Mesenchymal stem cell (in vitro differentiated cells and primary cell): ENCODE measurements around the gene MANF.
A peak's percentile ranks its signal among the peaks of the same experiment; 100 is the strongest.
"Not testable (repeated sequence)": the region's sequence is repeated elsewhere in the genome, so short reads cannot be mapped to it uniquely, and the experiment has no call there.

ENCODE experiments used
- DNase-seq: peaks from one replicate; pipeline ENCODE4 v3.0.0-alpha.2; 2013
- H2AFZ ChIP-seq: one replicate; pipeline ENCODE4 v1.6.1; 2013; ENCODE audit warnings: low read depth, mild to moderate bottlenecking, control low read depth, inconsistent platforms, low read length, moderate library complexity
- H2AK5ac ChIP-seq: 2 replicates; pipeline ENCODE4 v1.6.1; 2013; ENCODE audit warnings: low read length, moderate library complexity, mild to moderate bottlenecking, inconsistent platforms; ENCODE audit not compliant: severe bottlenecking
- H2BK120ac ChIP-seq: one replicate; pipeline ENCODE4 v1.6.1; 2013; ENCODE audit warnings: low read depth, mild to moderate bottlenecking, inconsistent platforms, low read length, moderate library complexity
- H2BK12ac ChIP-seq, 2 experiments: one replicate each; pipeline ENCODE4 v1.6.1; 2013; ENCODE audit warnings: inconsistent platforms in 2 of 2, low read length in 2 of 2, mild to moderate bottlenecking in 2 of 2, moderate library complexity in 2 of 2, control low read depth in 1 of 2
- H2BK15ac ChIP-seq: one replicate; pipeline ENCODE4 v1.6.1; 2013; ENCODE audit warnings: mild to moderate bottlenecking, low read depth, inconsistent platforms; ENCODE audit not compliant: poor library complexity, severe bottlenecking
- H2BK5ac ChIP-seq: 2 replicates; pipeline ENCODE4 v1.6.1; 2013; ENCODE audit warnings: low read depth, mild to moderate bottlenecking, low read length, control low read depth, inconsistent platforms; ENCODE audit not compliant: poor library complexity, severe bottlenecking
- H3K14ac ChIP-seq, 2 experiments: one replicate each; pipeline ENCODE4 v1.6.1; 2013; ENCODE audit warnings: inconsistent platforms in 2 of 2, low read length in 2 of 2, control low read depth in 1 of 2, mild to moderate bottlenecking in 1 of 2, moderate library complexity in 1 of 2
- H3K18ac ChIP-seq, 2 experiments: one replicate each; pipeline ENCODE4 v1.6.1; 2013; ENCODE audit warnings: inconsistent platforms in 2 of 2, low read length in 2 of 2, control low read depth in 1 of 2, low read depth in 1 of 2, mild to moderate bottlenecking in 1 of 2
- H3K23ac ChIP-seq, 2 experiments: one replicate each; pipeline ENCODE4 v1.6.1; 2013; ENCODE audit warnings: inconsistent platforms in 2 of 2, low read length in 2 of 2, mild to moderate bottlenecking in 2 of 2, moderate library complexity in 2 of 2, control low read depth in 1 of 2
- H3K27ac ChIP-seq: 2 replicates; pipeline ENCODE4 v1.5.1; 2013; ENCODE audit warnings: mild to moderate bottlenecking, moderate library complexity, low read length, control low read depth, inconsistent platforms; ENCODE audit not compliant: poor library complexity, severe bottlenecking
- H3K27me3 ChIP-seq, 2 experiments: 2 replicates each; pipeline versions ENCODE4 v1.6.1 to v1.7.0; 2013; ENCODE audit warnings: low read length in 2 of 2, mild to moderate bottlenecking in 2 of 2, moderate library complexity in 2 of 2, control low read depth in 1 of 2, inconsistent platforms in 1 of 2; ENCODE audit not compliant: control insufficient read depth in 1 of 2, insufficient read depth in 1 of 2
- H3K36me3 ChIP-seq, 2 experiments: 2 replicates each; pipeline versions ENCODE4 v1.6.1 to v1.7.0; 2013; ENCODE audit warnings: low read length in 2 of 2, control low read depth in 1 of 2, inconsistent platforms in 1 of 2, low read depth in 1 of 2, mild to moderate bottlenecking in 1 of 2; ENCODE audit not compliant: insufficient read depth in 2 of 2, control insufficient read depth in 1 of 2
- H3K4ac ChIP-seq, 2 experiments: one replicate each; pipeline ENCODE4 v1.6.1; 2013; ENCODE audit warnings: inconsistent platforms in 2 of 2, low read length in 2 of 2, mild to moderate bottlenecking in 2 of 2, moderate library complexity in 2 of 2, control low read depth in 1 of 2, low read depth in 1 of 2
- H3K4me1 ChIP-seq: 2 replicates; pipeline ENCODE4 v1.6.1; 2013; ENCODE audit warnings: low read depth, low read length, control low read depth; ENCODE audit not compliant: control insufficient read depth, insufficient read depth
- H3K4me2 ChIP-seq: 2 replicates; pipeline ENCODE4 v1.6.1; 2013; ENCODE audit warnings: low read length, mild to moderate bottlenecking, inconsistent platforms; ENCODE audit not compliant: poor library complexity, severe bottlenecking
- H3K4me3 ChIP-seq, 2 experiments: 2 replicates each; pipeline versions ENCODE4 v1.5.1 to v1.7.0; 2013; ENCODE audit warnings: low read length in 2 of 2, mild to moderate bottlenecking in 2 of 2, control low read depth in 1 of 2, low read depth in 1 of 2; ENCODE audit not compliant: insufficient read depth in 1 of 2
- H3K79me1 ChIP-seq: replicated peaks from 2 replicates; pipeline ENCODE4 v1.6.1; 2013; ENCODE audit warnings: mild to moderate bottlenecking, control low read depth, low read length, inconsistent platforms; ENCODE audit not compliant: poor library complexity, severe bottlenecking
- H3K9ac ChIP-seq: 2 replicates; pipeline ENCODE4 v1.7.0; 2013; ENCODE audit warnings: mild to moderate bottlenecking, low read length, moderate library complexity
- H3K9me3 ChIP-seq: 2 replicates; pipeline ENCODE4 v1.7.0; 2013; ENCODE audit warnings: mild to moderate bottlenecking, low read length; ENCODE audit not compliant: control insufficient read depth
- H4K8ac ChIP-seq: one replicate; pipeline ENCODE4 v1.6.1; 2013; ENCODE audit warnings: inconsistent platforms, mild to moderate bottlenecking, low read length, moderate library complexity
- H4K91ac ChIP-seq: one replicate; pipeline ENCODE4 v1.6.1; 2013; ENCODE audit warnings: mild to moderate bottlenecking, low read length, inconsistent platforms
- WGBS: methylation state at CpG from one replicate; pipeline ENCODE4 v1.1.7; 2013; ENCODE audit warnings: mixed read lengths; 5-methylcytosine and 5-hydroxymethylcytosine counted together

Gene MANF

DNA sequence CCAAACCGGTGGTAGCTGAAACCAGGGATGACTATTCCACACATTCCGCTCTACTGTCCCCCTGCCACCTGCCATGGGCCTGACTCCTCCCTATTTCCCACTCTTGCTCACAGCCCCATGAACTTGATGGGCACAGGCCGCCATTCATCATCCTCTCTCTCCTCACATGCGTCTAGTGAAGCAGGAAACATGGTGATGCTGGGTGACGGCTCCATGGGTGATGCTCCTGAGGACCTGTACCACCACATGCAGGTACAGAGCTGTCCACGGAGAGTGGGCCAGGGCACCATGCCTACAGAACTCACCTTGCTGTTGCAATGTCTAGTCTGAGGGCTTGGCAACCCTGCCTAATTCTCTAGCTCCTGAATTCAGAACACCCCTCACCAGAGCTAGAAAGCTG lies 23.3 kb upstream of the MANF start:
- H3K9ac ChIP-seq: no peak overlapping the region
- no peaks in the 10 kb centered on the region for H3K36me3 ChIP-seq
- no peak overlapping the region for H4K8ac ChIP-seq
- no peaks in the 10 kb centered on the region for H3K79me1 ChIP-seq
- H3K18ac ChIP-seq: no peak overlapping the region
- H2BK12ac ChIP-seq: no peak overlapping the region
- H3K23ac ChIP-seq: no peak overlapping the region
- H4K91ac ChIP-seq: no peak overlapping the region
- WGBS: 84% methylated on average over 6 of the region's 6 CpGs
- no peaks in the 10 kb centered on the region for H3K4me1 ChIP-seq
- H3K27me3 ChIP-seq: peaks cover 0 to 2% of the 10 kb centered on the region in 2 experiments
- H2BK120ac ChIP-seq: no peak overlapping the region
- no peaks in the 10 kb centered on the region for H3K9me3 ChIP-seq
- H2BK5ac ChIP-seq: no peak overlapping the region
- H2AFZ ChIP-seq: no peak overlapping the region
- no peak overlapping the region for H3K4me3 ChIP-seq
- no peak overlapping the region for H3K27ac ChIP-seq
- no peak overlapping the region for H3K4ac ChIP-seq
- H3K4me2 ChIP-seq: no peak overlapping the region
- DNase-seq: no peak
- no peak overlapping the region for H3K14ac ChIP-seq
- H2AK5ac ChIP-seq: no peak overlapping the region
- no peak overlapping the region for H2BK15ac ChIP-seq

DNA sequence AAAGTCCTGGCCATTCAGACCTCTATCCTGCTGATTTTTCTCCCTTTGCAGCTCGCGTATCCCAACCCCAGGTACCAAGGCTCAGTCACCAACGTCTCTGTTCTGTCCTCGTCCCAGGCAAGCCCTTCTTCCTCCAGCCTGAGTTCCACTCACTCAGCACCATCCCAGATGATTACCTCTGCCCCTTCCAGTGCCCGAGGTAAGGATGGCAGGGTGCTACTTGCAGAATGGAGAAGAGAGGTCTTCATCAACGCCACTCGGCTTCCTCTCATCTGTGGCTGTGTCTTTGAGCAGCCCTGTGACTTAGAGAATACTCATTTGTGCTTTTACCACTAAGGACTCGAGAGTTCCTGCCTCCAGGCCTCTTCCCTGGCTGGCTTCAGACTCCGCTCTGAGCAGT lies 22.6 kb upstream of the MANF start:
- no peak overlapping the region for H2AFZ ChIP-seq
- H4K8ac ChIP-seq: no peak overlapping the region
- no peak overlapping the region for H3K27ac ChIP-seq
- no peak overlapping the region for H2BK12ac ChIP-seq
- H3K79me1 ChIP-seq: no peaks in the 10 kb centered on the region
- no peak overlapping the region for H2BK5ac ChIP-seq
- no peak overlapping the region for H2BK15ac ChIP-seq
- DNase-seq: no peak
- no peak overlapping the region for H3K18ac ChIP-seq
- no peak overlapping the region for H3K14ac ChIP-seq
- H3K23ac ChIP-seq: no peak overlapping the region
- H3K4me1 ChIP-seq: no peaks in the 10 kb centered on the region
- H2AK5ac ChIP-seq: no peak overlapping the region
- no peak overlapping the region for H2BK120ac ChIP-seq
- H3K27me3 ChIP-seq: peaks cover 0 to 2% of the 10 kb centered on the region in 2 experiments
- H3K4me3 ChIP-seq: no peak overlapping the region
- no peak overlapping the region for H4K91ac ChIP-seq
- no peaks in the 10 kb centered on the region for H3K36me3 ChIP-seq
- H3K4me2 ChIP-seq: no peak overlapping the region
- no peaks in the 10 kb centered on the region for H3K9me3 ChIP-seq
- no peak overlapping the region for H3K4ac ChIP-seq
- no peak overlapping the region for H3K9ac ChIP-seq
- 90% methylated on average over 8 of the region's 9 CpGs for WGBS

DNA sequence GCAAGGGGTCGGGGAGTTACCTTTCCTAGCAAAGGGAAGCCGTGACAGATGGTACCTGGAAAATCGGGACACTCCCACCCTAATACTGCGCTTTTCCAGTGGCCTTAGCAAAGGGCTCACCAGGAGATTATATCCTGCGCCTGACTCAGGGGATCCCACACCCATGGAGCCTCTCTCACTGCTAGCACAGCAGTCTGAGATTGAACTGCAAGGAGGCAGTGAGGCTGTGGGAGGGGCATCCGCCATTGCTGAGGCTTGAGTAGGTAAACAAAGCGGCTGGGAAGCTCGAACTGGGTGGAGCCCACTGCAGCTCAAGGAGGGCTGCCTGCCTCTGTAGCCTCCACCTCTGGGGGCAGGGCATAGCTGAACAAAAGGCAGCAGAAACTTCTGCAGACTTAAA lies 16.8 kb upstream of the MANF start:
- H3K79me1 ChIP-seq, H3K9ac ChIP-seq, H3K14ac ChIP-seq, H3K4me2 ChIP-seq, H4K91ac ChIP-seq, H4K8ac ChIP-seq, H3K9me3 ChIP-seq, H3K27me3 ChIP-seq, H2BK15ac ChIP-seq, H2BK12ac ChIP-seq, H2BK120ac ChIP-seq, H2AK5ac ChIP-seq, H2AFZ ChIP-seq, H3K18ac ChIP-seq, H3K23ac ChIP-seq, H2BK5ac ChIP-seq, DNase-seq, H3K4me3 ChIP-seq, H3K36me3 ChIP-seq, H3K27ac ChIP-seq, H3K4ac ChIP-seq, H3K4me1 ChIP-seq: not testable (repeated sequence)
- WGBS: 89% methylated on average over 8 of the region's 8 CpGs

GRCh38 chr3:51371943-51372557 lies 13.0 kb upstream of the MANF start:
- 53% methylated on average over 3 of the region's 4 CpGs for WGBS
- no peaks in the 10 kb centered on the region for H3K9me3 ChIP-seq
- H3K79me1 ChIP-seq: no peaks in the 10 kb centered on the region
- no peak overlapping the region for H2BK12ac ChIP-seq
- H2BK5ac ChIP-seq: no peak overlapping the region
- H3K9ac ChIP-seq: no peak overlapping the region
- peaks cover 0 to 10% of the 10 kb centered on the region in 2 experiments for H3K27me3 ChIP-seq
- no peak overlapping the region for H2BK15ac ChIP-seq
- H3K4me1 ChIP-seq: no peaks in the 10 kb centered on the region
- no peak overlapping the region for H3K4me2 ChIP-seq
- H3K4ac ChIP-seq: no peak overlapping the region
- H3K23ac ChIP-seq: no peak overlapping the region
- H3K14ac ChIP-seq: no peak overlapping the region
- H3K36me3 ChIP-seq: no peaks in the 10 kb centered on the region
- no peak overlapping the region for H4K91ac ChIP-seq
- H2BK120ac ChIP-seq: no peak overlapping the region
- H2AK5ac ChIP-seq: no peak overlapping the region
- peak overlapping the region; percentile 31 for H4K8ac ChIP-seq
- DNase-seq: peak; percentile 74
- no peak overlapping the region for H3K4me3 ChIP-seq
- no peak overlapping the region for H3K27ac ChIP-seq
- no peak overlapping the region for H2AFZ ChIP-seq
- no peak overlapping the region for H3K18ac ChIP-seq
